Measurements from ENCODE around the gene SMG7. TPM values are rescaled to one million over a fixed set of nuclear protein-coding genes. Genes with fewer than 3 reads are reported as not detected.

SMG7 gene
- total RNA-seq, 2 experiments from 2014 or later = 35.2 to 39.1 TPM

GRCh38 chr1:183595537-183595936, 123.2 kb downstream of the SMG7 start:
- DNase-seq = no peak
- no peak for TF ChIP-seq CTCF (IDR thresholded peaks at IDR 0.05)
- Histone ChIP-seq H3K36me3 (ENCODE audit: insufficient read depth, low read length) (no peaks in the 10 kb centered on the region), H3K4me1 (ENCODE audit: insufficient read depth, low read length) (peaks cover 2% of the 10 kb centered on the region), H3K27me3 (ENCODE audit: control insufficient read depth in 1 of 2, insufficient read depth in 2 of 2, low read length in 2 of 2) (no peaks in the 10 kb centered on the region), H3K9me3 (ENCODE audit: control insufficient read depth in 1 of 2, insufficient read depth in 1 of 2, low read length in 2 of 2) (no peaks in the 10 kb centered on the region), H3K27ac (ENCODE audit: low read depth in 1 of 2, low read length in 2 of 2) (no peak overlapping the region), H3K4me3 (ENCODE audit: low read length) (no peak overlapping the region)
- Mint-ChIP-seq H3K27me3 (no peaks in the 10 kb centered on the region), H3K4me1 (ENCODE audit: low read depth) (peaks cover under 1% of the 10 kb centered on the region), H3K9me3 (no peaks in the 10 kb centered on the region), H3K4me3 (no peak overlapping the region), H3K27ac (no peak overlapping the region), H3K36me3 (ENCODE audit: low read depth) (no peaks in the 10 kb centered on the region)
- ATAC-seq (ENCODE audit: poor library complexity) = no peak
- intact Hi-C loops (cut with DNase I, micrococcal nuclease) = no loop called here
- POLR2A ChIA-PET = no interaction called here
- CTCF ChIA-PET = no interaction called here

GRCh38 chr1:183596500-183596899, 124.2 kb downstream of the SMG7 start:
- no peaks in the 10 kb centered on the region for H3K27me3 Mint-ChIP-seq
- TF ChIP-seq CTCF (IDR thresholded peaks at IDR 0.05) = no peak
- no peaks in the 10 kb centered on the region for H3K36me3 Mint-ChIP-seq (ENCODE audit: low read depth)
- POLR2A ChIA-PET = no interaction called here
- H3K36me3 ChIP-seq (ENCODE audit: insufficient read depth, low read length) = no peaks in the 10 kb centered on the region
- no peaks in the 10 kb centered on the region for H3K9me3 Mint-ChIP-seq
- H3K27me3 ChIP-seq (ENCODE audit: control insufficient read depth in 1 of 2, insufficient read depth in 2 of 2, low read length in 2 of 2) = no peaks in the 10 kb centered on the region
- DNase-seq = no peak
- no peak overlapping the region for H3K27ac ChIP-seq (ENCODE audit: low read depth in 1 of 2, low read length in 2 of 2)
- no peak overlapping the region for H3K4me3 ChIP-seq (ENCODE audit: low read length)
- no peak for ATAC-seq (ENCODE audit: poor library complexity)
- no peaks in the 10 kb centered on the region for H3K4me1 Mint-ChIP-seq (ENCODE audit: low read depth)
- no peak overlapping the region for H3K4me3 Mint-ChIP-seq
- no peak overlapping the region for H3K27ac Mint-ChIP-seq
- CTCF ChIA-PET = no interaction called here
- no peaks in the 10 kb centered on the region for H3K9me3 ChIP-seq (ENCODE audit: control insufficient read depth in 1 of 2, insufficient read depth in 1 of 2, low read length in 2 of 2)
- intact Hi-C loops (cut with DNase I, micrococcal nuclease) = no loop called here
- H3K4me1 ChIP-seq (ENCODE audit: insufficient read depth, low read length) = no peaks in the 10 kb centered on the region

GRCh38 chr1:183597656-183598347, 125.5 kb downstream of the SMG7 start:
- Mint-ChIP-seq H3K27me3 (no peaks in the 10 kb centered on the region), H3K4me1 (ENCODE audit: low read depth) (no peaks in the 10 kb centered on the region), H3K36me3 (ENCODE audit: low read depth) (no peaks in the 10 kb centered on the region), H3K27ac (no peak overlapping the region), H3K9me3 (no peaks in the 10 kb centered on the region), H3K4me3 (no peak overlapping the region)
- no peaks in the 10 kb centered on the region for H3K36me3 ChIP-seq (ENCODE audit: insufficient read depth, low read length)
- no peak for TF ChIP-seq CTCF (IDR thresholded peaks at IDR 0.05)
- H3K27ac ChIP-seq (ENCODE audit: low read depth in 1 of 2, low read length in 2 of 2) = no peak overlapping the region
- intact Hi-C loops (cut with DNase I, micrococcal nuclease) = no loop called here
- ATAC-seq (ENCODE audit: poor library complexity) = no peak
- POLR2A ChIA-PET = no interaction called here
- no peaks in the 10 kb centered on the region for H3K4me1 ChIP-seq (ENCODE audit: insufficient read depth, low read length)
- no peak overlapping the region for H3K4me3 ChIP-seq (ENCODE audit: low read length)
- no peak for DNase-seq
- CTCF ChIA-PET = no interaction called here
- H3K9me3 ChIP-seq (ENCODE audit: control insufficient read depth in 1 of 2, insufficient read depth in 1 of 2, low read length in 2 of 2) = no peaks in the 10 kb centered on the region
- H3K27me3 ChIP-seq (ENCODE audit: control insufficient read depth in 1 of 2, insufficient read depth in 2 of 2, low read length in 2 of 2) = no peaks in the 10 kb centered on the region
